GM18868 (cell line): ENCODE measurements around the gene MBL2.
A peak's percentile ranks its signal among the peaks of the same experiment; 100 is the strongest.

Experiments used
- ATAC-seq: cut with Tn5 transposase; IDR thresholded peaks from one replicate; pipeline ENCODE4 v1.9.1; 2021; ENCODE audit warnings: mild to moderate bottlenecking, moderate library complexity; ENCODE audit not compliant: unreplicated experiment

MBL2 gene

GRCh38 chr10:52774182-52774581 is 1.6 kb upstream of the MBL2 start:
- ATAC-seq, result no peak

DNA sequence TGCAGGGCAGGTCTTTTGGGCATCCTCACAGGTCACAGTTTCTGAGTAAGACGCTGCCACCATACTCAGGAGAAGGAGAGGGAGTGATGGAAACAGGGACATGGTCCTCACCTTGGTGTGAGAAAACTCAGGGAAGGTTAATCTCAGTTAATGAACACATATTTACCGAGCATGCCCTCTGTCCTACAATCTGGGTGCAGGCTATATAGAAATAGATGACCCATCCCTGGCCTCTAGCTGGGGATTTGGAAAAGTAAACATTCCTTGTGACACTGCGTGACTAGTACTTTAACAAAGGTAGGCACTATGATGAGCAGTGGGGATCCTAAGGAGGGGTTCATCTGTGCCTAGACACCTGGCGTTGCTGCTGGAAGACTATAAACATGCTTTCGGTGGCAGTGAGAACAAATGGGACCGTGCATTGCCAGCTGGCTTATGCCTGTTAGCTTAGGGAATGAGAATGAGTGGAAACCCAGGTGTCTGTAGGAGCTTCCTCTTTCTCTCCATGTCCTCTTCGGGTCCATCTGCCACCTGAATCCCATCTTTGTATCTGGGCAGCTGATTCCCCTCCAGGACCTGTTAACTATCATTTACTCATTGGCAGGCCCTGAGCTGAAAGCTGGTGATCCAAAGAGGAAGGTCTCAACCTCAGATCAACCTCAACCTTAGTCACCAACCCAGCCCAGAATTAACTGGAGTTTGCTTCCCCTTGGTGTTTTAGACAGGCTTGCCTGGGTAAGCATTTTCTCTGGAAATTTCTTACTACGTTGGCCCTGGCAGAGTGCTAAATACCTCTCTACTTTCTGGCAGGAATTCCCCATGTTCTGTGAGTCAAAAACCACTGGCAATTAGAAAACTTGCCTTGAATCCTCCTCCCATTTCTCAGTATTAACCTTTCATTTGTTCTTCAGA is 794 bp downstream of the MBL2 start:
- peak; percentile 45 for ATAC-seq

DNA sequence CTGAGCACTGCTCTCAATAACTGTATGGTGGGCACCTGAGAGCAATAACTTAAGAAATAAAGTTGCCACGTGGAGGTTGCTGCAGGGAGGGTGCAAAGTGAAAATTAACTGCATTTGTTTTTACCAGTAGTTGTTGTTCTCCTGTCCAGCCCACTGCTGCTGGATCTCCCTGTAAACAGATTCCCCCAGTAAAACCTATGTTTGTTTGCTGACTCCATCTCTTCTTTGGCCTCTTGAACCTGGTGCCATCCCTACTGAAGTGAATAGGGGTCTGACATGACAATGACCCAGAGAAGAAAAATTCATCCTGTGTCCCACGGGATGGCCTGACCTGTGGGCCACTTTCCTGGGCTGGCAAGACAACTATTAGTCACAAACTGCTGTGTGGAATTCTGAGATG is 1.7 kb downstream of the MBL2 start:
- ATAC-seq, result no peak

GRCh38 chr10:52769966-52770365 is 2.6 kb downstream of the MBL2 start:
- no peak for ATAC-seq

- ATAC-seq, result no peak
Measured at GRCh38 chr10:52768001-52768532, 4.5 kb downstream of the MBL2 start.

DNA sequence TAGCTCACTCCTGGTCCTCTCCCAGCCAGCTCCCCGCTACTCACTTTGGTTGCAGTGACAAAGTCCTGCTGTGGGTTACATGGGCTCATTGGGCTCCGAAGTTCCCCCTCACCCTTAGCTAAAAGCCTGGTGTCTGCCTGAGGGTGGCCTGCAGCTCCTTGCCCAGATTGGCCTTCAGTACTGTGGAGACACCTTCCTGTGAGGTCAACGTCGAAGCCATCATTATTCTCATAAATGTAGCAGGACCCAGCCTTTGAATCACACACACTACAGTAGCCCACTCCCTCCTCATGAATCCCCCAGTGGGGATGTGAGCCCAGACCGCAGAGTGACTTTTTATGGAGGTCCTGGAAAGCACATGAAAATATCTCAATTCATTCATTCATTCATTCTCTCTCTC is 10.5 kb downstream of the MBL2 start:
- ATAC-seq, result no peak

DNA sequence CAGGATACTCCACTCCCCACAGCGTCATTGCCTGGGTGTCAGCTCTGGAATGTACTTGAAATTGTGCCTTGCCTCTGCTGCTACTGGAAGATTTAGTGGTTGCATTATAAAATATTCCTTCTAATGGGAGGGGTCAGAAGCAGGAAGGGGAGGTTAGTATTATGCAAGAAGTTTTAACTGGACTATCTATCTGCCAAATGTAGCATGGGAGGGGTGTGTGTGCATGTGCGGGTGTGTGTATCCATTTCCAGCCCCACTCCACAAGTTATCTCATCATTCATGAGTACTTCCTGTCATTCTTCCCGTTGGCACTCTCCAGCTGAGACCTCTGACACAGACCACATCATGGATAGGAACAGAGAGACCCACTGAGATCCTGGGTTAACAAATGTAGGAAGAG is 13.4 kb downstream of the MBL2 start:
- no peak for ATAC-seq

- ATAC-seq, result no peak
Measured at GRCh38 chr10:52758406-52758805, 14.2 kb downstream of the MBL2 start.

- ATAC-seq, result no peak
Measured at GRCh38 chr10:52757773-52758172, 14.8 kb downstream of the MBL2 start.

- ATAC-seq, result no peak
Measured at GRCh38 chr10:52756966-52757365, 15.6 kb downstream of the MBL2 start.

GRCh38 chr10:52756295-52756694 is 16.3 kb downstream of the MBL2 start:
- ATAC-seq, result no peak

DNA sequence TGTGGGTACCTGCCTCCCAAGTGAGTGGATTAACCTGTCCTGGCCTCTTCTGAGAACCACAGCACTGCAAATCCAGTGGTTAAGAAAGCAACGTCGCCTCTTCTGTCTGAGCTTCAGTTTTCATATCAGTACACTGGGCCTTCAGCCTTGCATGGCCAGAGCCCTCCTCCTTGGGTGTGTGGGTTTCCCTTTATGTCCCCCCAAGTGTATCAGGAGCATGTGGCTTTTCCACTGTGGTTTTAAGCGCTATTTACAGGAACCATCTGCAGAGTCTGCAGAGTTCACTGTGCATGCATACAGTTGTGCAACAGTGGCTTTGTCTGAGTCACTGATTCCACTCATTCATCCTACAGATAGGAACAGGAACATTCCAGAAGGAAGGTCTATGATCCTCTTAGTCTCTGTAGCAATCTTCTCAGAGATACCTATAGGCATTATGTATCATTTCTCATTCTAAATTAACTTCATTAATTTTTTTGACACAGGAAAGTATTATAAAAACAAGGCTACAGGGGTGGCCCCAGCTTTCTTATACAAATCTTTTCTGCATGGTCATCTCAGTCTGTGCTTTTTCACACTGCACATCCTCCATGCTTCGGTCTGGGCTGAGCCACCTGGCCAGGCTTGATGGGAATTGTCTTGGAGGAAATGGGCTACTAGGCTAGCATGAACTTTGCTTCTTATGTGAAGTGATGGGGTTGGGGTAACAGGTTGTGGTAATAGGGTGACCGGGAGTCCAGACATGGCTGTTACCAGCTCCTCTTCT is 17.1 kb downstream of the MBL2 start:
- peak; percentile 30 for ATAC-seq

DNA sequence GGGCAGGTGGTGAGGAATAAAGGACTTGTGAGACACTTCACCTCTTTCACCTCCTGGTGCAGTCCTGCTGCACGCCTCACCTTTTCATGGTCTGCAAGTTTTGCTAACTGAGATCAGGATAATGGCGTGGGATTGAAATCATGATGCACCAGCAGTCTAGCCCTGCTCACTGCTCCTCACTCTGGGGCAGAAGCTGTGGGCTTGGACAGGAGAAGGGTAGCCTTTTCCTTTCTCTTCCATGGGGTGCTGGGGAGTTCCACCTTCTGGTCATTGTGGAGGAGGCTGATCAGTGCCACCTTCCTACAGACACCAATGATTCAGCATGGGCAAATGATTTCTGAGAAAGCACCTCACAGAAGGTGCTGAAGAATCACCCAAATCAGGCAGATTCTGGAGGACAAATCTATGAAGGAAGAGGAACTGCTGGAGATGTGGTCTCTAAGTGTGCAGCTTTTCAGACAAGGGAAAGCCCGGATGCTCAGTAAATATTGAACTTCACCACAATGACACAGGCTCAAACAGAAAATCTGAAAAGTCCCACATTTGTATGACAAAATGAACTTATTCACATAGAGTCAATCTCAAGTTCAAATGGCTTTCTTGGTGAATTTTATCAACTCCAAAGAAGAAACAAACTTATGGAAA is 19.7 kb downstream of the MBL2 start:
- ATAC-seq, result peak; percentile 73

GRCh38 chr10:52752261-52752660 is 20.3 kb downstream of the MBL2 start:
- ATAC-seq, result no peak

DNA sequence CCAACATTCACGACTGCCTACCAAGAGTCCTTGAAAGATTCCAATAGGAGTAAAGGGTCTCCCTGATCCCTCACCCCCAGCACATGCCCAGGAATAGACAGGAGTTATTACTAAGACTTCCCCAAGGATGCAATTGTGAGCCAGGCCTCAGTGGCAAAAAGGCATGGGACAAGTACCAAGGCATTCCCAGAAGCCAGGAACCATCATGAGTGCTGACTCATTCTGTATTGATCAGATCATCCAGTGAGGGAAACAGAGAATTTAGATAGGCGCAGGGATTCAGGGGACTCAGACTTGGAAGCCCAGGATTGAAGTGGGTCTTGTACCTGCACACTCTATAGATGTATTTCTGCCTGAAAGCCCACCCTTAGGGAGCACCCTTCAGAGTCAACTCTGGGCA is 21.2 kb downstream of the MBL2 start:
- ATAC-seq, result no peak

DNA sequence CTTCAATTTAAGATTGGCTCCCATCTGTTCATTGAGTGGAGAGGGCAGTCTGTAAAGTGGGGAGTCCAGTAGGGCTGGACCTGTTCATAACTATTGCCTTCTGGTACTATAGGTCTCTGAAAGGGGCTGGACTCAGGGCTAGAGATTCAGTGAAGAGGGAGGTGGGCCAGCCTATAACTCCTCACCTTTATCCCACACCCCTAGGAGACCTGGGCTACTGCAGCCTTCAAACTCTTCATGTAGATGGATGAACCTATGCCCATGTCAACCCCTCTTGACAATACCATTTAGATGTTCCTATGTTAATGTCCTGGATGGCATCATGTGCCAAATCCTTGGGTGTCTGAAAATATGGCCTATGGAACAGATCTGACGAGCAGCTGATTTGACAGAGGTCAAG is 22.0 kb downstream of the MBL2 start:
- ATAC-seq, result no peak

DNA sequence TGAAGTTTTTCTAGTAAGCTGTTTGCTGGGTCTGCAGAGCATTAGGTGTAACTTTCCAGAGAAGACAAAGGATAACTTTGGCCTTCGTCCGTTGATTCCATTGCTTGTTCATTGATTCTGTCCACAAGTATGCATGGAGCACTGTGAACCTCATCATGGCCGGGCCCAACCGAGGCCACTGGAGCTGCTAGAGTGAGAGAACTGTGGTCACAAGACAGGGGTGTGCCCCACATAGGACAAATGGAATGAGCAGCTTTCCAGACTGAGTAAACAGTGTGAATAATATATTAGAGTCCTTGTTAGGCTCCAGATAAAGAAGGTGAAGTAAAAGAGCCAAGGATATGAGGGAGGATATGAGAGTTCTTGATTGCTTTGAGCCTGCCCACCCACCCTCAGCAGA is 24.9 kb downstream of the MBL2 start:
- no peak for ATAC-seq

DNA sequence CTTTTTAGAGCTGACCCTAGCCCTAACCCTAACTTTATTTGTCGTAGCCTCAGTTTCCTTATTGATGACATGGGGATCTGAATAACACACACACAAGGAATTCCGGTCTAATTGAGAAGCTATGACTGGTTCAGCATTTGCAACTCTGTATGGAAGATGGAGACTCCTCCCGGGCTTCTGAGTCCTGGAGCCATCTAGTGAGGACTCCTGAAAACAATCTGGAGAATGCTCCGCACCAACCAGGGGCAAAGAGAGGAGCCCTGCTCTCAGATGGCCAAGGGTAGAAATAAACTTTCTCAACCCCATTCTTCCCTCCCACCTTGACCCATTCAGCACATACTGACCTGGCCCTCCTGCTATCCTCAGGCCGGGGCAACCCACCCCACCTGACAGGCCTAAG is 26.4 kb downstream of the MBL2 start:
- no peak for ATAC-seq

DNA sequence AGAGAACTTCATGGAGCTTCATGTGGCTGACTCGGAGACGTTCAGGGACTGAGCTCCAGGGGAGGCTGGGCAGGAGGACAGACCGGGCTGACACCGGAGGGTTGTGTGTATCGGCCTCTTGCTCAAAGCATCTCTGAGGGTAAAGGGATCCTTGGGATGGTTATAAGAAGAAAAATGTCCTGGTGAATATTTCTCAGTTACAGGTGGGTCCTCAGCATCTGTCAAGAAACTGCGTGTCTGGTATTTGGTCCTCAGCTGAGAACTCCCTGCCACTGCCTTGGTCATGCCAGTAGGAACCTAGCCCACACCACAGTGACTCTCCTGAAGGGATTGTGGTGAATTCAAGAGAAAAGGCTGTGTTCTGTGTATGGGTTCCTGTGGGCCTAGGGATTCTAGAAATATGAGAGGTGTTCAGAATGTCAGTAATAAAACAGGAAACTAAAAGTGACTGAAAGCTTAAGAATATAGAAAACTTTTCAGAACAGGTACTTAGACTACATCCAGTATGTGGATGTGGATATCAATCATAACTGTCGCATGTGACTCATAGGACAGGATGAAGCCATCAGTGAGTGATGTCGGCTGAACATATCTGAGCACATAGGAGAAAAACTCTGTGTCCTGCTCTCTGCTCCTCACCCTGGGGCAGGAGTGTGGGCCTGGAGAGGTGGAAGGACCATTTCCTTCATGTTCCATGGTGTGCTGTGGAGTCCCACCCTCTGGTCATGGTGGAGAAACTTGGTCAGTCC is 28.4 kb downstream of the MBL2 start:
- ATAC-seq, result no peak

DNA sequence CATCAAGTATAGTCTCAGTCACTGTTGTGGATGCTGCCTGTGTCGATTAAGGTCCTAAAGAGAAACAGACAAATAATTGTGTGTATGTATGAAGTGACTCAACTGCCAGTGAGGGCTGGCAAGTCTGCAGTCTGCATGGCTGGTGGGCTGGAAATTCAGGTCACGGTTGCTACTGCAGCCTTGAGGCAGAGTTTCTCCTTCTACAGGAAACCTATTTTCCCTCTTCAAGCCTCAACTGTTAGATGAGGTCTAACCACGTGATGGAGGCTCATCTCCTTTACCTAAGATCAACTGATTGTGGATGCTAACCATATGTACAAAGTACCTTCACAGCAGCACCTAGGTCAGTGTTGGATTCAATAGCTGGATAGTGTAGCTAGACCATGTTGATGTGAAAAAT is 29.9 kb downstream of the MBL2 start:
- no peak for ATAC-seq

- ATAC-seq, result no peak
Measured at GRCh38 chr10:52741851-52742250, 30.7 kb downstream of the MBL2 start.
